KMS-11 (cell line): ENCODE measurements around the gene KCND3.

Source experiments
- H2AFZ ChIP-seq: fragments of 200-600 bp; sonication (generic); 2 replicates; pipeline ENCODE4 v1.6.1; 2016; ENCODE audit warnings: antibody characterized with exemption, mixed run types, low read depth
- H3K27ac ChIP-seq: fragments of 200-600 bp; sonication (generic); 2 replicates; pipeline ENCODE4 v1.6.1; 2016; ENCODE audit warnings: mild to moderate bottlenecking, mixed run types
- H3K27me3 ChIP-seq: fragments of 200-600 bp; sonication (generic); 2 replicates; pipeline ENCODE4 v1.6.1; 2017; ENCODE audit warnings: mild to moderate bottlenecking, low read depth, mixed run types, moderate library complexity; ENCODE audit not compliant: insufficient read depth
- H3K36me3 ChIP-seq: fragments of 200-600 bp; sonication (generic); 2 replicates; pipeline ENCODE4 v1.6.1; 2017; ENCODE audit warnings: mild to moderate bottlenecking, mixed run types; ENCODE audit not compliant: insufficient read depth
- H3K4me1 ChIP-seq: fragments of 200-600 bp; sonication (generic); 2 replicates; pipeline ENCODE4 v1.6.1; 2016; ENCODE audit warnings: mild to moderate bottlenecking, low read depth, mixed run types; ENCODE audit not compliant: poor library complexity, severe bottlenecking
- H3K4me2 ChIP-seq: fragments of 200-600 bp; sonication (generic); 2 replicates; pipeline ENCODE4 v1.7.0; 2016; ENCODE audit warnings: mild to moderate bottlenecking, mixed run types
- H3K4me3 ChIP-seq: fragments of 200-600 bp; sonication (generic); IDR thresholded peaks from 2 replicates; pipeline ENCODE4 v1.6.1; 2017; ENCODE audit warnings: low read depth, low read length, mixed read lengths; ENCODE audit not compliant: insufficient read depth
- H3K79me2 ChIP-seq: fragments of 200-600 bp; sonication (generic); 2 replicates; pipeline ENCODE4 v1.6.1; 2016; ENCODE audit warnings: low read depth, mixed run types; ENCODE audit not compliant: insufficient read depth
- H3K9ac ChIP-seq: fragments of 200-600 bp; sonication (generic); 2 replicates; pipeline ENCODE4 v1.6.1; 2016; ENCODE audit warnings: mild to moderate bottlenecking, mixed run types
- H4K20me1 ChIP-seq: fragments of 200-600 bp; sonication (generic); 2 replicates; pipeline ENCODE4 v1.6.1; 2016; ENCODE audit warnings: mild to moderate bottlenecking, mixed run types; ENCODE audit not compliant: insufficient read depth
- TF ChIP-seq, protein P1 (sequence below): fragments of 200-600 bp; sonication (generic); conservative IDR thresholded peaks from 2 replicates; pipeline ENCODE4 v1.6.1; 2017; ENCODE audit warnings: low read depth, mild to moderate bottlenecking, antibody characterized with exemption, low read length, moderate library complexity, mixed read lengths

The KCND3 gene

DNA sequence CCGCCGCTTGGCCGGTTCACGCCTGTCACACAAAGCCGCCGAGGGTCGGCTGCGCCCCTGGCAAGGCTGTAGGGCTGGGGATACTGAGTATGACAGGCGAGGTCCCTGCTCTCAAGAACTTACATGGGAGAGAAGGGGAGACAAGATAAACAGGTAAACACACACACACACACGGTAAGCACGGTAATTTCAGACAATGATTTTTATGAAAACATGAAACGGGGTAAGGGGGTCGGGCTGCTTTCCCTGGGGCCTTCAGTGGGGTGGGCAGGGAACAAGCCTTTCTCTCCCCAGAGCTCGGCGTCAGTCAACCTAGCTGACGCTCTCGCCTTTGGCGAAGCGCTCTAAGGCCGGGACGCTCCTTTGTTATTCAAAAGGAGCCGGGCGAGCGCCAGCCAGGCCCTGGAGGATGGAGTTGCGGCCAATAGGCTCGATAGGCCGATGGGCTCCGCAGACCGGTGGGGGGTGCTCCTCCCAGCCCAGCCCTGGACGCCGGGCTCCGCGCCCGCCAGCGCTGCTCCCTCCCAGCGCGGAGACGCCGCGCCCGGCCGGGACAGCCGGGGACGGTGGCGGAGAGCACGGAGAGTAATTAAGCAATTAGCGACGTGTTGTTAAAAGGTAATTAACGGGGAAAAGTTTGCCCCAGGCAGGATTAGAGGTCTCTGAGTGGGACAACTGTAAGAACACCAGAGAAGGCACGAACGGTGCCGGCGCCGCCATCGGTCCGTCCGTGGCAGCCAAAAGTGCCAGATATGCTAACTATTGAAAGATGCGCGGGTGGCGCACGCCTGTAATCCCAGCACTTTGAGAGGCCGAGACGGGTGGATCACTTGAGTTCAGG, 249.3 kb downstream of the KCND3 start:
- Histone ChIP-seq H4K20me1 (no peaks in the 10 kb centered on the region), H3K4me3 (peak overlapping the region; percentile 5), H3K36me3 (no peaks in the 10 kb centered on the region), H2AFZ (peak overlapping the region; percentile 79), H3K4me2 (peak overlapping the region; percentile 44), H3K9ac (no peak overlapping the region; the same call in 1 of the 2 replicates), H3K79me2 (no peaks in the 10 kb centered on the region), H3K27me3 (no peaks in the 10 kb centered on the region), H3K4me1 (peaks cover 9% of the 10 kb centered on the region), H3K27ac (no peak overlapping the region)
- TF ChIP-seq, protein P1, sequence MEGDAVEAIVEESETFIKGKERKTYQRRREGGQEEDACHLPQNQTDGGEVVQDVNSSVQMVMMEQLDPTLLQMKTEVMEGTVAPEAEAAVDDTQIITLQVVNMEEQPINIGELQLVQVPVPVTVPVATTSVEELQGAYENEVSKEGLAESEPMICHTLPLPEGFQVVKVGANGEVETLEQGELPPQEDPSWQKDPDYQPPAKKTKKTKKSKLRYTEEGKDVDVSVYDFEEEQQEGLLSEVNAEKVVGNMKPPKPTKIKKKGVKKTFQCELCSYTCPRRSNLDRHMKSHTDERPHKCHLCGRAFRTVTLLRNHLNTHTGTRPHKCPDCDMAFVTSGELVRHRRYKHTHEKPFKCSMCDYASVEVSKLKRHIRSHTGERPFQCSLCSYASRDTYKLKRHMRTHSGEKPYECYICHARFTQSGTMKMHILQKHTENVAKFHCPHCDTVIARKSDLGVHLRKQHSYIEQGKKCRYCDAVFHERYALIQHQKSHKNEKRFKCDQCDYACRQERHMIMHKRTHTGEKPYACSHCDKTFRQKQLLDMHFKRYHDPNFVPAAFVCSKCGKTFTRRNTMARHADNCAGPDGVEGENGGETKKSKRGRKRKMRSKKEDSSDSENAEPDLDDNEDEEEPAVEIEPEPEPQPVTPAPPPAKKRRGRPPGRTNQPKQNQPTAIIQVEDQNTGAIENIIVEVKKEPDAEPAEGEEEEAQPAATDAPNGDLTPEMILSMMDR = no peak

DNA sequence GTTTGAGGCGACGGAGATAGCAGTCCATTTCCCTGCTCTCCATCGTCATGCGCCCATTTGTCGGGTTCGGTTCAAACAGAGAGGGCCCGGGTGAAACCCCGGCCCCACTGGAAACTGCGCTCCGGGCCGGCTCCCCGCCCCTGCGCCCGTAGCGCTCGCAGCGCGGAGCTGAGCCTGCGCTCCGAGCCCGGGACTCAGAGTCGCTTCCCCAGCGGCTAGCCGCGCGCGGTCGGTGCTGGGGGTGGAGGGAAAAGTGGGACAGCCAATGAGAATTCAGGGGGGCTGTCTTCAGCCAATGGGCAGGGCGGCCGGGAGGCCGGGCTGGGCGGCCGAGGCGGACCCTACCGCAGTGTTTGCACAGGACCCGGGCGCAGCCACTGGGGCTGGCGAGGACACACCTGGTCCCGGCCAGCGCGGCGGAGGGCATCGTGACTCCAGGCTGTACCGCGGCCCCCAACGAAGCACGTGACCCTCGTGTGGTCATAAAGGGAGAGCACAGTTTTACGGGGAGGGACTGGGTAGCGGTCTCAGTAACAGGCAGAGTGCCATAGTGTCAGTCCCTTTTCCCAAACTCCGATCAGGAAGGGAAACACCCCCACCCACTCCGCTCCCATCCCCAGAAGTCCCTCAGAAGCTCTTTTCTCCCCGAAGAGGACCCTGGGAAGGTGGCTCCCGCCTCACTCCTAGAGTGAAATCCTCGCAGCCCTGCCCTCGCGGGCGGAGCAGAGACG, 250.1 kb downstream of the KCND3 start, which contains the start of gene INKA2:
Gene INKA2 (minus strand): TSS at position 202 of the 731 bp plus-strand sequence. CDS start 153 bp downstream, at position 49.
- TF ChIP-seq, protein P1 = no peak
- Histone ChIP-seq H3K36me3 (no peaks in the 10 kb centered on the region), H3K9ac (peak within 1 kb of the TSS; percentile 52; the same call in 1 of the 2 replicates), H3K27ac (peak within 1 kb of the TSS; percentile 30; the same call in 1 of the 2 replicates), H2AFZ (peak within 1 kb of the TSS; percentile 79), H3K4me1 (peaks cover 9% of the 10 kb centered on the region), H3K27me3 (no peaks in the 10 kb centered on the region), H4K20me1 (no peaks in the 10 kb centered on the region), H3K4me2 (peak within 1 kb of the TSS; percentile 44), H3K79me2 (no peaks in the 10 kb centered on the region), H3K4me3 (peak within 1 kb of the TSS; percentile 5)

DNA sequence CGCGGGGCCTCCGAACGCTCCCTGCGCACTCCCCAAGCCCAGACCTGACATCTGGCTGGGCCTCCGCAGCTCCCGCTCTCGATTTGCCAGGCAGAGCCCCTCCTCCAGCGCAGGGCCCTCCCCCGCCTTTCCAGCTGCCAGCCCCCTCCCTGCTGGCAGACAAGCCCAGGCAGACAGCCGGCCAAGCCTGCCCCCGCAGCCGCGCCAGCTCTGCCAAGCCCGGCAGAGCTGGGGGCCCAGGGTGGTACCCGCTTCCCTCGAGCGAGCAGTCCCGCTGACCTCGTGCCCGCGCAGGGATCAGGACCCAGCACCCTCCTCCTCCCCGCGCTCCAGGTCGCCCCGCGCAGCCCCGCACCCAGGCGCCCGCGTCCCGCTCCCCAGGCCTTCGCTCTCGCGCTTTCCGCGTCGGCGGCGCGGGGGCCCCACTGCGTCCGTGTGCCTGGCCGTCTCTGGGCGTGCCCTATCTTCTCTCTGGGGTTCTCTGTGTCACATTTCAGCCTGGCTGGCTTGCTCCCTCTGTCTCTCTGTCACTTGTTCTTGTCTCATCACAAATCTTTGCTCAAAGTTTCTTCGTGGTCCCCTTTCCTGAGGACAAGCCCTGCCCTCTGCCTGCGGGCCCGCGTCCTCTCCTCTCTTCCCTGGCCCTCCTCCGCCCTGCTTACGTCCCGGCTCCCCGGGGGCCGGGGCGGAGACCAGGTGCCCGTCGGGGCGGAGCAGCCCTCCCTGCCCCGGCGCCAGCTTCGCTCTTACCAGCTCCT, 250.9 kb downstream of the KCND3 start:
- H4K20me1 ChIP-seq = no peaks in the 10 kb centered on the region
- peak overlapping the region; percentile 52; the same call in 1 of the 2 replicates for H3K9ac ChIP-seq
- no peaks in the 10 kb centered on the region for H3K79me2 ChIP-seq
- peaks cover 9% of the 10 kb centered on the region for H3K4me1 ChIP-seq
- peak overlapping the region; percentile 5 for H3K4me3 ChIP-seq
- peak overlapping the region; percentile 30; the same call in 1 of the 2 replicates for H3K27ac ChIP-seq
- peak overlapping the region; percentile 79 for H2AFZ ChIP-seq
- H3K4me2 ChIP-seq = peak overlapping the region; percentile 44
- no peaks in the 10 kb centered on the region for H3K27me3 ChIP-seq
- TF ChIP-seq, protein P1 = no peak
- no peaks in the 10 kb centered on the region for H3K36me3 ChIP-seq

DNA sequence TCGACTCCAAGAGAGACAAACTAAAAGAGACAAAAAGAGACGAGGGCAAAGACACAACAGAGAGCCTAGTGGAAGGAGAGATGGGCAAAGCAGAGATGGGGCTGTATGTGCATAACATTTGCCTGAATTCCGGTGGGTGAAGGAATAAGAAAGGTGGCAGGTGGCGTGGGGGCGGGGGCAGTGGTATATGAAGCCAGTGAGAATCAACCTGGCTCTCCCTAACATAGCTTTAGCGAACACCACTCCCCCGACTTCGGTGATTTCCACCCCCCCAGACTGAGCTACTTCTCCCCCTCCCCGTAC, 251.4 kb downstream of the KCND3 start:
- TF ChIP-seq, protein P1 = no peak
- H3K9ac ChIP-seq = peak overlapping the region; percentile 52; the same call in 1 of the 2 replicates
- H2AFZ ChIP-seq = peak overlapping the region; percentile 79; the same call in 1 of the 2 replicates
- H4K20me1 ChIP-seq = no peaks in the 10 kb centered on the region
- H3K27ac ChIP-seq = no peak overlapping the region; the same call in 1 of the 2 replicates
- no peak overlapping the region for H3K4me3 ChIP-seq
- peak overlapping the region; percentile 44 for H3K4me2 ChIP-seq
- H3K27me3 ChIP-seq = no peaks in the 10 kb centered on the region
- no peaks in the 10 kb centered on the region for H3K79me2 ChIP-seq
- peaks cover 9% of the 10 kb centered on the region for H3K4me1 ChIP-seq
- H3K36me3 ChIP-seq = no peaks in the 10 kb centered on the region
